ENCODE measurements around the gene DLG1. TPM values are rescaled to one million over a fixed set of nuclear protein-coding genes. Genes with fewer than 3 reads are reported as not detected.

Gene DLG1
- total and polyA plus RNA-seq, 4 donors: 12.7 to 51.2 (median 22.3) TPM

GRCh38 chr3:197238842-197239241 is 59.6 kb downstream of the DLG1 start:
- Histone ChIP-seq H3K4me1 (ENCODE audit: control insufficient read depth in 4 of 4, insufficient read depth in 4 of 4, low read length in 3 of 4) (peaks cover 12 to 32% (median 14%) of the 10 kb centered on the region in 4 donors), H3K9ac (ENCODE audit: low read depth in 1 of 2, low read length in 2 of 2) (no peak overlapping the region), H3K4me3 (ENCODE audit: low read depth in 1 of 3, low read length in 3 of 3) (no peak overlapping the region), H3K27ac (ENCODE audit: low read depth in 1 of 2, low read length in 2 of 2) (no peak overlapping the region), H3K36me3 (ENCODE audit: control insufficient read depth in 4 of 4, insufficient read depth in 3 of 4, low read depth in 1 of 4, low read length in 3 of 4) (peaks cover 0 to 10% (median 4%) of the 10 kb centered on the region in 4 donors), H3K27me3 (ENCODE audit: control insufficient read depth in 4 of 4, insufficient read depth in 4 of 4, low read length in 3 of 4) (no peaks in the 10 kb centered on the region), H3K9me3 (ENCODE audit: control insufficient read depth in 4 of 4, low read length in 3 of 4) (peaks cover 4 to 13% (median 6%) of the 10 kb centered on the region in 4 donors)
- TF ChIP-seq GABPA (IDR thresholded peaks at IDR 0.05 in 1 of 2, conservative IDR thresholded peaks at IDR 0.05 in 1 of 2): no peak
- no peak for TF ChIP-seq HNF4A (conservative IDR thresholded peaks at IDR 0.05)
- 81% methylated on average over 1 of the region's 1 CpG for whole genome bisulfite sequencing
- DNase-seq (ENCODE audit: low spot score): no peak

- 90% methylated on average over 4 of the region's 4 CpGs for WGBS
- Histone ChIP-seq H3K36me3 (ENCODE audit: control insufficient read depth in 4 of 4, insufficient read depth in 3 of 4, low read depth in 1 of 4, low read length in 3 of 4) (peaks cover 0 to 7% (median 0%) of the 10 kb centered on the region in 4 donors), H3K9ac (ENCODE audit: low read depth in 1 of 2, low read length in 2 of 2) (no peak overlapping the region), H3K27me3 (ENCODE audit: control insufficient read depth in 4 of 4, insufficient read depth in 4 of 4, low read length in 3 of 4) (no peaks in the 10 kb centered on the region), H3K4me3 (ENCODE audit: low read depth in 1 of 3, low read length in 3 of 3) (no peak overlapping the region), H3K9me3 (ENCODE audit: control insufficient read depth in 4 of 4, low read length in 3 of 4) (peaks cover 2 to 4% (median 3%) of the 10 kb centered on the region in 4 donors), H3K27ac (ENCODE audit: low read depth in 1 of 2, low read length in 2 of 2) (no peak overlapping the region), H3K4me1 (ENCODE audit: control insufficient read depth in 4 of 4, insufficient read depth in 4 of 4, low read length in 3 of 4) (peaks cover 12 to 32% (median 14%) of the 10 kb centered on the region in 4 donors)
- DNase-seq (ENCODE audit: low spot score): no peak
- TF ChIP-seq ZBTB33 (IDR thresholded peaks at IDR 0.05): no peak
- no peak for TF ChIP-seq CTCF (IDR thresholded peaks at IDR 0.05; ENCODE audit: low read depth, low read length, missing input control)
- no peak for TF ChIP-seq RXRA (IDR thresholded peaks at IDR 0.05)
- TF ChIP-seq HNF4G (IDR thresholded peaks at IDR 0.05): no peak
- TF ChIP-seq RAD21 (IDR thresholded peaks at IDR 0.05): no peak
- TF ChIP-seq HNF4A (conservative IDR thresholded peaks at IDR 0.05): no peak
- no peak for TF ChIP-seq MAX (IDR thresholded peaks at IDR 0.05)
- no peak for TF ChIP-seq GABPA (IDR thresholded peaks at IDR 0.05 in 1 of 2, conservative IDR thresholded peaks at IDR 0.05 in 1 of 2)
Measured at GRCh38 chr3:197237897-197238296, 60.5 kb downstream of the DLG1 start.

- Histone ChIP-seq H3K27ac (ENCODE audit: low read depth in 1 of 2, low read length in 2 of 2) (peak overlapping the region; percentile 22 to 43), H3K27me3 (ENCODE audit: control insufficient read depth in 4 of 4, insufficient read depth in 4 of 4, low read length in 3 of 4) (no peaks in the 10 kb centered on the region)
- 42% methylated on average over 4 of the region's 4 CpGs for WGBS
- no peak for TF ChIP-seq GABPA (IDR thresholded peaks at IDR 0.05 in 1 of 2, conservative IDR thresholded peaks at IDR 0.05 in 1 of 2)
- TF ChIP-seq ATF3 (IDR thresholded peaks at IDR 0.05): peak; percentile 22
- peak; percentile 96 to 99 for TF ChIP-seq HNF4A (conservative IDR thresholded peaks at IDR 0.05)
- TF ChIP-seq JUND (IDR thresholded peaks at IDR 0.05): peak in 1 of 2 donors; percentile 59
- TF ChIP-seq RXRA (IDR thresholded peaks at IDR 0.05): peak; percentile 53 to 61
- TF ChIP-seq SP1 (IDR thresholded peaks at IDR 0.05): peak; percentile 78
- TF ChIP-seq RAD21 (IDR thresholded peaks at IDR 0.05): peak; percentile 14 to 28
- peak; percentile 87 for TF ChIP-seq REST (IDR thresholded peaks at IDR 0.05)
- TF ChIP-seq NR2F2 (IDR thresholded peaks at IDR 0.05): no peak
- TF ChIP-seq EGR1 (IDR thresholded peaks at IDR 0.05; ENCODE audit: low read depth in 2 of 2): no peak
- TF ChIP-seq FOXA2 (IDR thresholded peaks at IDR 0.05): peak; percentile 65
- no peak for TF ChIP-seq CTCF (IDR thresholded peaks at IDR 0.05; ENCODE audit: low read depth, low read length, missing input control)
- peak; percentile 63 for TF ChIP-seq MAX (IDR thresholded peaks at IDR 0.05)
- peak; percentile 92 for TF ChIP-seq HNF4G (IDR thresholded peaks at IDR 0.05)
- no peak for TF ChIP-seq FOXA1 (IDR thresholded peaks at IDR 0.05)
Measured at GRCh38 chr3:197236362-197236761, 62.0 kb downstream of the DLG1 start.

More at GRCh38 chr3:197236362-197236761, 62.0 kb downstream of the DLG1 start:
- H3K9ac ChIP-seq (ENCODE audit: low read depth in 1 of 2, low read length in 2 of 2): no peak overlapping the region
- DNase-seq (ENCODE audit: low spot score): no peak
- H3K4me3 ChIP-seq (ENCODE audit: low read depth in 1 of 3, low read length in 3 of 3): peak overlapping the region in 1 of 3 donors; percentile 8
- H3K9me3 ChIP-seq (ENCODE audit: control insufficient read depth in 4 of 4, low read length in 3 of 4): no peaks in the 10 kb centered on the region
- peaks cover 12 to 32% (median 14%) of the 10 kb centered on the region in 4 donors for H3K4me1 ChIP-seq (ENCODE audit: control insufficient read depth in 4 of 4, insufficient read depth in 4 of 4, low read length in 3 of 4)
- H3K36me3 ChIP-seq (ENCODE audit: control insufficient read depth in 4 of 4, insufficient read depth in 3 of 4, low read depth in 1 of 4, low read length in 3 of 4): no peaks in the 10 kb centered on the region

Data from liver (tissue), 9 donors.